GM12878 (cell line): ENCODE measurements around the gene SHC4. TPM values are rescaled to one million over a fixed set of nuclear protein-coding genes. Genes with fewer than 3 reads are reported as not detected.

Source experiments
- ATAC-seq: fragments of 200-7000 bp; cut with Tn5 transposase; 3 replicates; pipeline ENCODE4 v1.9.1; 2020; ENCODE audit warnings: mild to moderate bottlenecking, moderate library complexity
- BruUV-seq: library from RNA; stranded (reverse); fragments of 400-500 nt; replicated peaks from 2 replicates; lab custom pipeline; 2021; lab: Mats Ljungman, UMichigan
- CTCF ChIA-PET: fragments of 300-600 bp; sonication (Branson Sonifier 250); formaldehyde crosslinking; extraction: SDS; loops from one replicate; lab custom pipeline; 2021; ENCODE audit warnings: inconsistent platforms; lab: Yijun Ruan, JAX
- POLR2A ChIA-PET: fragments of 350-600 bp; formaldehyde crosslinking; extraction: SDS; loops from one replicate; lab custom pipeline; 2021; ENCODE audit warnings: inconsistent platforms; lab: Charles Lee
- RAD21 ChIA-PET: fragments of 300-600 bp; sonication (Branson Sonifier 250); formaldehyde crosslinking; loops from one replicate; lab custom pipeline; 2023; ENCODE audit warnings: antibody characterized with exemption; ENCODE audit not compliant: unreplicated experiment; lab: Charles Lee
- SMC1A ChIA-PET: fragments of 300-600 bp; sonication (Branson Sonifier 250); formaldehyde crosslinking; loops from one replicate; lab custom pipeline; 2023; ENCODE audit not compliant: unreplicated experiment, uncharacterized antibody; lab: Charles Lee
- DNase-seq: peaks from one replicate; pipeline ENCODE4 v3.0.0-alpha.2; 2011; ENCODE audit warnings: low read depth, low spot score
- FAIRE-seq: peaks from 3 replicates; lab custom pipeline; 2011; peaks lifted over from hg19 to GRCh38; lab: Jason Lieb, UNC
- H2AFZ ChIP-seq: 2 replicates; pipeline ENCODE4 v1.6.0; 2011; ENCODE audit warnings: low read depth, low read length, control low read depth; ENCODE audit not compliant: control insufficient read depth
- H3K27ac ChIP-seq: 2 replicates; pipeline ENCODE4 v1.5.1; 2011; ENCODE audit warnings: control low read depth; ENCODE audit not compliant: control insufficient read depth, insufficient read depth
- H3K27me3 ChIP-seq, 2 experiments: replicated peaks in 1 of 2; 2 replicates each; pipeline versions ENCODE4 v1.6.0 to v1.6.1; 2011; ENCODE audit warnings: low read length in 1 of 2; ENCODE audit not compliant: control insufficient read depth in 2 of 2, insufficient read depth in 2 of 2
- H3K36me3 ChIP-seq, 2 experiments: 2 replicates each; pipeline ENCODE4 v1.5.1; 2011; ENCODE audit warnings: low read length in 1 of 2; ENCODE audit not compliant: control insufficient read depth in 2 of 2, insufficient read depth in 2 of 2
- H3K4me1 ChIP-seq: 2 replicates; pipeline ENCODE4 v1.6.1; 2011; ENCODE audit warnings: mild to moderate bottlenecking, low read length, moderate library complexity, mixed read lengths; ENCODE audit not compliant: control insufficient read depth, insufficient read depth
- H3K4me2 ChIP-seq: 2 replicates; pipeline ENCODE4 v1.6.0; 2011; ENCODE audit warnings: control low read depth; ENCODE audit not compliant: control insufficient read depth, insufficient read depth
- H3K4me3 ChIP-seq: fragments of 200-600 bp; sonication (generic); 2 replicates; pipeline ENCODE4 v1.5.1; 2016
- H3K79me2 ChIP-seq: 2 replicates; pipeline ENCODE4 v1.6.0; 2011; ENCODE audit warnings: low read length; ENCODE audit not compliant: control insufficient read depth, insufficient read depth
- H3K9ac ChIP-seq: 2 replicates; pipeline ENCODE4 v1.8.0; 2011; ENCODE audit warnings: low read length, control low read depth, mixed read lengths; ENCODE audit not compliant: control insufficient read depth, insufficient read depth
- H3K9me3 ChIP-seq: replicated peaks from 3 replicates; pipeline ENCODE4 v1.5.1; 2011; ENCODE audit warnings: mild to moderate bottlenecking, low read length; ENCODE audit not compliant: control insufficient read depth, insufficient read depth
- H4K20me1 ChIP-seq: 2 replicates; pipeline ENCODE4 v1.6.0; 2011; ENCODE audit not compliant: control insufficient read depth, insufficient read depth
- CBX3 ChIP-seq: fragments of 200-600 bp; sonication (generic); IDR thresholded peaks from 2 replicates; pipeline ENCODE4 v1.6.1; 2016; ENCODE audit warnings: low read depth, borderline replicate concordance
- IKZF1 ChIP-seq: fragments of 450-650 bp; conservative IDR thresholded peaks from 2 replicates; pipeline ENCODE4 v1.6.1; 2017; ENCODE audit warnings: antibody characterized with exemption, mild to moderate bottlenecking
- IRF4 ChIP-seq: IDR thresholded peaks from 2 replicates; pipeline ENCODE4 v1.6.1; 2011; ENCODE audit warnings: low read depth, low read length
- JUNB ChIP-seq: IDR thresholded peaks from 2 replicates; pipeline ENCODE4 v1.6.1; 2016; ENCODE audit warnings: antibody characterized with exemption, mild to moderate bottlenecking
- KDM1A ChIP-seq: fragments of 200-600 bp; sonication (generic); IDR thresholded peaks from 2 replicates; pipeline ENCODE4 v1.6.1; 2016; ENCODE audit warnings: borderline replicate concordance
- NFXL1 ChIP-seq: fragments of 450-650 bp; IDR thresholded peaks from 2 replicates; pipeline ENCODE4 v1.6.1; 2017; ENCODE audit warnings: antibody characterized with exemption, mild to moderate bottlenecking, borderline replicate concordance
- NFYB ChIP-seq: IDR thresholded peaks from 2 replicates; pipeline ENCODE4 v1.6.1; 2011; ENCODE audit warnings: low read depth, mild to moderate bottlenecking, low read length, improper control_type of control experiment, moderate library complexity; ENCODE audit not compliant: insufficient read depth
- NR2C1 ChIP-seq: fragments of 450-650 bp; IDR thresholded peaks from 2 replicates; pipeline ENCODE4 v1.6.1; 2017; ENCODE audit warnings: antibody characterized with exemption, mild to moderate bottlenecking, moderate library complexity
- SP1 ChIP-seq: IDR thresholded peaks from one replicate; pipeline ENCODE4 v1.6.1; 2011; ENCODE audit warnings: low read depth, low read length
- TCF3 ChIP-seq: IDR thresholded peaks from 2 replicates; pipeline ENCODE4 v1.6.1; 2012; ENCODE audit warnings: low read depth, mild to moderate bottlenecking, low read length, borderline replicate concordance; ENCODE audit not compliant: insufficient read depth
- ZNF207 ChIP-seq: fragments of 450-650 bp; IDR thresholded peaks from 2 replicates; pipeline ENCODE4 v1.6.1; 2014; ENCODE audit warnings: antibody characterized with exemption, mild to moderate bottlenecking, borderline replicate concordance
- WGBS: methylation state at CpG from one replicate; pipeline ENCODE4 v1.1.6; 2016; ENCODE audit warnings: low lambda C conversion rate; ENCODE audit not compliant: insufficient replicate concordance, insufficient coverage; ENCODE audit errors: missing lambda C conversion rate; 5-methylcytosine and 5-hydroxymethylcytosine counted together
- in situ Hi-C: fragments of 300-500 bp; cut with MboI; formaldehyde crosslinking; loops from 9 replicates; pipeline ENCODE4 v1.14.3; 2018; ENCODE audit warnings: mixed read lengths
- intact Hi-C: fragments of 100-400 bp; cut with micrococcal nuclease; formaldehyde crosslinking; loops from one replicate; pipeline ENCODE4 v1.14.2; 2022; ENCODE audit not compliant: unreplicated experiment
- polyA plus RNA-seq, 11 experiments: library from polyadenylated mRNA; depleted of rRNA in 4 of 11; unstranded in 6 of 11; stranded (reverse) in 5 of 11; fragments of >200 nt; fragmentation: Nextera tagmentation in 4 of 11; fragmentation: Illumina TruSeq in 1 of 11; extraction: Ambion mirVana in 4 of 11; extraction: Trizol in 1 of 11; gene quantifications; 1 replicate in 1 of 11; 2 replicates in 10 of 11; pipeline versions ENCODE4 v1.2.1 to v1.2.3, GENCODE V29; 2011 to 2016; ENCODE audit warnings: inconsistent platforms in 2 of 11, missing spikeins in 2 of 11, low read depth in 1 of 11
- total RNA-seq, 4 experiments: library from RNA; depleted of rRNA in 3 of 4; stranded (reverse); fragments of >200 nt in 3 of 4; fragmentation: Illumina TruSeq in 1 of 4; extraction: Trizol in 1 of 4; gene quantifications; 2 replicates each; pipeline versions ENCODE4 v1.2.1 to v1.2.3, GENCODE V29; 2013 to 2021
- TF ChIP-seq, protein P1 (sequence below): fragments of 450-650 bp; IDR thresholded peaks from 2 replicates; pipeline ENCODE4 v1.6.1; 2017; ENCODE audit warnings: antibody characterized with exemption, mild to moderate bottlenecking, moderate library complexity
- TF ChIP-seq, protein P2 (sequence below): fragments of 450-650 bp; IDR thresholded peaks from 2 replicates; pipeline ENCODE4 v1.6.1; 2017; ENCODE audit warnings: borderline replicate concordance
- TF ChIP-seq, protein P3 (sequence below): IDR thresholded peaks from 2 replicates; pipeline ENCODE4 v1.6.1; 2012; ENCODE audit warnings: low read length, inconsistent platforms
- TF ChIP-seq, protein P4 (sequence below): fragments of 450-650 bp; IDR thresholded peaks from 2 replicates; pipeline ENCODE4 v1.6.1; 2016; ENCODE audit warnings: mild to moderate bottlenecking, moderate library complexity, borderline replicate concordance

The SHC4 gene
- total and polyA plus RNA-seq, 10 of the 15 experiments (the other 5 are each of a cell fraction or from before 2014, with no cell fraction given), result 0.04 to 0.87 (median 0.14) TPM

DNA sequence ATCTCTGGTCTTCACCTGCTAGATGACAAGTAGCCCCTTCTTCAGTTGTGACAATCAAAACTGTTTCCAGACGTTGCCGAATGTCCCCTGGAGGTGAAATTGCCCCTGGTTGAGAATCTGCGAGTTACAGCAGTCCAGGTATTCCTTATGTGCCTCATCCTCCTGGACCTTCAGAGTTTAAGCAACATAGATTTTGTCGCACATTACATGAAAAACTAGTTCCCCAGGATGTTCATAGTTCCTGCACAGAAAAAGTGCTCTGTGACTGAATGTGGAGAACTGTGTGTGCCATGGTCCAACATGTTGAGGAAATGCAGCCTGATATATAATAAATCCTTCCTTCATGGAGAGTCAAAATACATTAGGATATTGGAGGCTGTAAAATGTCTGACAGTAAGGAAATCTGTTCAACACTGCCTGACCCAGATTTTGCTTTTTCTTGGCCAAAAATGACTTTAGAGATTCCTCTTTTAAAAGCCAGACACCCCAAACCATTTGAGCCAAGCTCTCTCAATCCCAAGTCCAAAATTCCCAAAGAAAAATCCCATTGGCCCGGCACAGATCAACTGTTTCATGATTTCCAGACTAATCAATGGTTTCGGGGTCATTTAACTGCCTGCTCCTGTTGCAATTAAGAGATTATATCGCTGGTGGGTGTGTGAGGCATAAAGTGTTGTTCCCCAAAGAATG lies 20.4 kb upstream of the SHC4 start:
- Histone ChIP-seq H3K27me3 (no peaks in the 10 kb centered on the region), H3K9ac (no peak overlapping the region), H3K79me2 (no peaks in the 10 kb centered on the region), H3K27ac (no peak overlapping the region), H3K4me3 (no peak overlapping the region), H2AFZ (no peak overlapping the region), H3K9me3 (no peaks in the 10 kb centered on the region), H4K20me1 (no peaks in the 10 kb centered on the region), H3K36me3 (no peaks in the 10 kb centered on the region), H3K4me1 (no peaks in the 10 kb centered on the region), H3K4me2 (no peak overlapping the region)
- in situ Hi-C loops (no loop called here), intact Hi-C loops (no loop called here)
- no TSS peak for BruUV-seq
- ChIA-PET POLR2A (no interaction called here), RAD21 (no interaction called here), CTCF (interaction anchor here (1.0 to 3.0 kb wide), 2 partner anchors 9 to 162 kb away, joined by 3 to 17 read pairs; no protein-coding TSS in a partner anchor), SMC1A (no interaction called here)
- no peak for FAIRE-seq
- WGBS, result 62% methylated on average over 7 of the region's 7 CpGs
- ATAC-seq, result no peak
- TF ChIP-seq, protein P1, sequence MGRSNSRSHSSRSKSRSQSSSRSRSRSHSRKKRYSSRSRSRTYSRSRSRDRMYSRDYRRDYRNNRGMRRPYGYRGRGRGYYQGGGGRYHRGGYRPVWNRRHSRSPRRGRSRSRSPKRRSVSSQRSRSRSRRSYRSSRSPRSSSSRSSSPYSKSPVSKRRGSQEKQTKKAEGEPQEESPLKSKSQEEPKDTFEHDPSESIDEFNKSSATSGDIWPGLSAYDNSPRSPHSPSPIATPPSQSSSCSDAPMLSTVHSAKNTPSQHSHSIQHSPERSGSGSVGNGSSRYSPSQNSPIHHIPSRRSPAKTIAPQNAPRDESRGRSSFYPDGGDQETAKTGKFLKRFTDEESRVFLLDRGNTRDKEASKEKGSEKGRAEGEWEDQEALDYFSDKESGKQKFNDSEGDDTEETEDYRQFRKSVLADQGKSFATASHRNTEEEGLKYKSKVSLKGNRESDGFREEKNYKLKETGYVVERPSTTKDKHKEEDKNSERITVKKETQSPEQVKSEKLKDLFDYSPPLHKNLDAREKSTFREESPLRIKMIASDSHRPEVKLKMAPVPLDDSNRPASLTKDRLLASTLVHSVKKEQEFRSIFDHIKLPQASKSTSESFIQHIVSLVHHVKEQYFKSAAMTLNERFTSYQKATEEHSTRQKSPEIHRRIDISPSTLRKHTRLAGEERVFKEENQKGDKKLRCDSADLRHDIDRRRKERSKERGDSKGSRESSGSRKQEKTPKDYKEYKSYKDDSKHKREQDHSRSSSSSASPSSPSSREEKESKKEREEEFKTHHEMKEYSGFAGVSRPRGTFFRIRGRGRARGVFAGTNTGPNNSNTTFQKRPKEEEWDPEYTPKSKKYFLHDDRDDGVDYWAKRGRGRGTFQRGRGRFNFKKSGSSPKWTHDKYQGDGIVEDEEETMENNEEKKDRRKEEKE, result no peak
- TF ChIP-seq IRF4 (no peak), NFYB (no peak), JUNB (no peak), TCF3 (no peak), KDM1A (no peak), ZNF207 (no peak), NR2C1 (no peak), CBX3 (no peak), SP1 (no peak), IKZF1 (no peak), NFXL1 (no peak)
- TF ChIP-seq, protein P2, sequence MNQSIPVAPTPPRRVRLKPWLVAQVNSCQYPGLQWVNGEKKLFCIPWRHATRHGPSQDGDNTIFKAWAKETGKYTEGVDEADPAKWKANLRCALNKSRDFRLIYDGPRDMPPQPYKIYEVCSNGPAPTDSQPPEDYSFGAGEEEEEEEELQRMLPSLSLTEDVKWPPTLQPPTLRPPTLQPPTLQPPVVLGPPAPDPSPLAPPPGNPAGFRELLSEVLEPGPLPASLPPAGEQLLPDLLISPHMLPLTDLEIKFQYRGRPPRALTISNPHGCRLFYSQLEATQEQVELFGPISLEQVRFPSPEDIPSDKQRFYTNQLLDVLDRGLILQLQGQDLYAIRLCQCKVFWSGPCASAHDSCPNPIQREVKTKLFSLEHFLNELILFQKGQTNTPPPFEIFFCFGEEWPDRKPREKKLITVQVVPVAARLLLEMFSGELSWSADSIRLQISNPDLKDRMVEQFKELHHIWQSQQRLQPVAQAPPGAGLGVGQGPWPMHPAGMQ, result no peak
- TF ChIP-seq, protein P3, sequence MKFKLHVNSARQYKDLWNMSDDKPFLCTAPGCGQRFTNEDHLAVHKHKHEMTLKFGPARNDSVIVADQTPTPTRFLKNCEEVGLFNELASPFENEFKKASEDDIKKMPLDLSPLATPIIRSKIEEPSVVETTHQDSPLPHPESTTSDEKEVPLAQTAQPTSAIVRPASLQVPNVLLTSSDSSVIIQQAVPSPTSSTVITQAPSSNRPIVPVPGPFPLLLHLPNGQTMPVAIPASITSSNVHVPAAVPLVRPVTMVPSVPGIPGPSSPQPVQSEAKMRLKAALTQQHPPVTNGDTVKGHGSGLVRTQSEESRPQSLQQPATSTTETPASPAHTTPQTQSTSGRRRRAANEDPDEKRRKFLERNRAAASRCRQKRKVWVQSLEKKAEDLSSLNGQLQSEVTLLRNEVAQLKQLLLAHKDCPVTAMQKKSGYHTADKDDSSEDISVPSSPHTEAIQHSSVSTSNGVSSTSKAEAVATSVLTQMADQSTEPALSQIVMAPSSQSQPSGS, result no peak
- TF ChIP-seq, protein P4, sequence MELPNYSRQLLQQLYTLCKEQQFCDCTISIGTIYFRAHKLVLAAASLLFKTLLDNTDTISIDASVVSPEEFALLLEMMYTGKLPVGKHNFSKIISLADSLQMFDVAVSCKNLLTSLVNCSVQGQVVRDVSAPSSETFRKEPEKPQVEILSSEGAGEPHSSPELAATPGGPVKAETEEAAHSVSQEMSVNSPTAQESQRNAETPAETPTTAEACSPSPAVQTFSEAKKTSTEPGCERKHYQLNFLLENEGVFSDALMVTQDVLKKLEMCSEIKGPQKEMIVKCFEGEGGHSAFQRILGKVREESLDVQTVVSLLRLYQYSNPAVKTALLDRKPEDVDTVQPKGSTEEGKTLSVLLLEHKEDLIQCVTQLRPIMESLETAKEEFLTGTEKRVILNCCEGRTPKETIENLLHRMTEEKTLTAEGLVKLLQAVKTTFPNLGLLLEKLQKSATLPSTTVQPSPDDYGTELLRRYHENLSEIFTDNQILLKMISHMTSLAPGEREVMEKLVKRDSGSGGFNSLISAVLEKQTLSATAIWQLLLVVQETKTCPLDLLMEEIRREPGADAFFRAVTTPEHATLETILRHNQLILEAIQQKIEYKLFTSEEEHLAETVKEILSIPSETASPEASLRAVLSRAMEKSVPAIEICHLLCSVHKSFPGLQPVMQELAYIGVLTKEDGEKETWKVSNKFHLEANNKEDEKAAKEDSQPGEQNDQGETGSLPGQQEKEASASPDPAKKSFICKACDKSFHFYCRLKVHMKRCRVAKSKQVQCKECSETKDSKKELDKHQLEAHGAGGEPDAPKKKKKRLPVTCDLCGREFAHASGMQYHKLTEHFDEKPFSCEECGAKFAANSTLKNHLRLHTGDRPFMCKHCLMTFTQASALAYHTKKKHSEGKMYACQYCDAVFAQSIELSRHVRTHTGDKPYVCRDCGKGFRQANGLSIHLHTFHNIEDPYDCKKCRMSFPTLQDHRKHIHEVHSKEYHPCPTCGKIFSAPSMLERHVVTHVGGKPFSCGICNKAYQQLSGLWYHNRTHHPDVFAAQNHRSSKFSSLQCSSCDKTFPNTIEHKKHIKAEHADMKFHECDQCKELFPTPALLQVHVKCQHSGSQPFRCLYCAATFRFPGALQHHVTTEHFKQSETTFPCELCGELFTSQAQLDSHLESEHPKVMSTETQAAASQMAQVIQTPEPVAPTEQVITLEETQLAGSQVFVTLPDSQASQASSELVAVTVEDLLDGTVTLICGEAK, result no peak
- no peak for DNase-seq
